Endothelial cell (in vitro differentiated cells): Measurements from ENCODE around the gene RIMBP2. TPM values are rescaled to one million over a fixed set of nuclear protein-coding genes. Genes with fewer than 3 reads are reported as not detected.

Experiments used
- DNase-seq: peaks from one replicate; pipeline ENCODE4 v3.0.0; 2021; ENCODE audit warnings: low spot score
- H3K27ac Mint-ChIP-seq: one replicate; pipeline ENCODE4 v1.8.0; 2021; ENCODE audit warnings: mixed read lengths, inconsistent platforms; ENCODE audit not compliant: unreplicated experiment
- H3K27me3 Mint-ChIP-seq: one replicate; pipeline ENCODE4 v1.8.0; 2021; ENCODE audit warnings: mild to moderate bottlenecking, moderate library complexity, mixed read lengths, inconsistent platforms; ENCODE audit not compliant: unreplicated experiment
- H3K36me3 Mint-ChIP-seq: one replicate; pipeline ENCODE4 v1.8.0; 2021; ENCODE audit warnings: mild to moderate bottlenecking, low read depth, mixed read lengths, inconsistent platforms; ENCODE audit not compliant: unreplicated experiment
- H3K4me1 Mint-ChIP-seq: one replicate; pipeline ENCODE4 v1.8.0; 2021; ENCODE audit warnings: mild to moderate bottlenecking, mixed read lengths, inconsistent platforms; ENCODE audit not compliant: unreplicated experiment
- H3K4me3 Mint-ChIP-seq: one replicate; pipeline ENCODE4 v1.8.0; 2021; ENCODE audit warnings: mild to moderate bottlenecking, mixed read lengths, inconsistent platforms; ENCODE audit not compliant: unreplicated experiment
- H3K9me3 Mint-ChIP-seq: one replicate; pipeline ENCODE4 v1.8.0; 2021; ENCODE audit warnings: mixed read lengths, inconsistent platforms; ENCODE audit not compliant: unreplicated experiment
- total RNA-seq: library from RNA; stranded (reverse); fragmentation: NEBNext Ultra II Directional; extraction: Animal tissue kit (Norgen Biotek cat#: 25700); gene quantifications from one replicate; pipeline ENCODE4 v1.2.1, GENCODE V29; 2021; ENCODE audit not compliant: unreplicated experiment
- TF ChIP-seq, protein P1 (sequence below): fragments of 200-600 bp; sonication (generic); IDR thresholded peaks from one replicate; pipeline ENCODE4 v1.5.0; 2021; ENCODE audit warnings: antibody characterized with exemption; ENCODE audit not compliant: unreplicated experiment

The RIMBP2 gene
- total RNA-seq, 1 donor from 2014 or later: 1.4 TPM

DNA sequence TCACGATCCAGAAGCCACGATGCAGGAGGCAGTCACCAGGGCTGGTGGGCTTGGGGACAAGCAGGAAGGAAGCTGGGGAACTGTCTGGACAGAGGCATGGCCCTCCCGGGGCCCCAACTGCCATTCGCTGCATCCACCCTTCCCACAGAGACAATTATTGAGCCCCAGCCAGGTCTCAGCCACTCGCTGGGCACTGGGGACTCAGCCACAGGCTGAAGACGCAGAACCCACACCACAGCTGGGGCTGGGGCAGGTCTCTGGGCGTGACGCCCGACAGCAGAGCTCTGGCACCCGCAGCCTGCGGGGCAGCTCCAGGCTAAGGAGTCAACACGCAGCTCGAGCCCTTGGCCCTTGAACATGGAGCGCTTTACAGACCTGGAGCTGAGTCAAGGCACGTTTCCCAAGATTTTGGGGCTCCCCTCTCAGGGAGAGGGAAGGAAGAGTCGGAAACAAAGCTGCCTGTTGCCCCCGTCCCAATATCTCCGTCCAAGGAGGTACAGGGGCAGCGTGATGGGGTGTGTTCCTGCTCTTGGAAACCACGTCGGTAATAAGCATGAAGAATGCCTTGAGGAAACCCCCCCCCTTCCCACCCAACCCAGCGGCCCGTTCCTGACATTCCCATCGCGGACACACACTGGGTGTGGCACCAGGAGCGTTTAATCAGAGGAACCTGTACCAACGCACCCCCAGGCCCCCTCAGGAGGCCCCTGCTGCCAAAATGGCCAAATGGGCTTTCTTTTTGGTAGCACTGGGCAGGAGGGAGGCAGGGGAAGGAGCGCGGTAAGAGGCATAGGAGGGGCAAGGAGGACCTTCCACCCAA, 6.7 kb downstream of the RIMBP2 start:
- Mint-ChIP-seq H3K4me1 (no peaks in the 10 kb centered on the region), H3K4me3 (peak overlapping the region; percentile 57), H3K36me3 (peaks cover 17% of the 10 kb centered on the region), H3K27ac (no peak overlapping the region), H3K9me3 (peaks cover 46% of the 10 kb centered on the region), H3K27me3 (peaks cover 24% of the 10 kb centered on the region)
- TF ChIP-seq, protein P1, sequence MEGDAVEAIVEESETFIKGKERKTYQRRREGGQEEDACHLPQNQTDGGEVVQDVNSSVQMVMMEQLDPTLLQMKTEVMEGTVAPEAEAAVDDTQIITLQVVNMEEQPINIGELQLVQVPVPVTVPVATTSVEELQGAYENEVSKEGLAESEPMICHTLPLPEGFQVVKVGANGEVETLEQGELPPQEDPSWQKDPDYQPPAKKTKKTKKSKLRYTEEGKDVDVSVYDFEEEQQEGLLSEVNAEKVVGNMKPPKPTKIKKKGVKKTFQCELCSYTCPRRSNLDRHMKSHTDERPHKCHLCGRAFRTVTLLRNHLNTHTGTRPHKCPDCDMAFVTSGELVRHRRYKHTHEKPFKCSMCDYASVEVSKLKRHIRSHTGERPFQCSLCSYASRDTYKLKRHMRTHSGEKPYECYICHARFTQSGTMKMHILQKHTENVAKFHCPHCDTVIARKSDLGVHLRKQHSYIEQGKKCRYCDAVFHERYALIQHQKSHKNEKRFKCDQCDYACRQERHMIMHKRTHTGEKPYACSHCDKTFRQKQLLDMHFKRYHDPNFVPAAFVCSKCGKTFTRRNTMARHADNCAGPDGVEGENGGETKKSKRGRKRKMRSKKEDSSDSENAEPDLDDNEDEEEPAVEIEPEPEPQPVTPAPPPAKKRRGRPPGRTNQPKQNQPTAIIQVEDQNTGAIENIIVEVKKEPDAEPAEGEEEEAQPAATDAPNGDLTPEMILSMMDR: no peak
- no peak for DNase-seq

GRCh38 chr12:130708648-130709047, 7.5 kb downstream of the RIMBP2 start:
- Mint-ChIP-seq H3K27me3 (peaks cover 22% of the 10 kb centered on the region), H3K4me3 (peak overlapping the region; percentile 57), H3K36me3 (peaks cover 17% of the 10 kb centered on the region), H3K4me1 (no peaks in the 10 kb centered on the region), H3K9me3 (peaks cover 47% of the 10 kb centered on the region), H3K27ac (no peak overlapping the region)
- no peak for DNase-seq
- TF ChIP-seq, protein P1: no peak

GRCh38 chr12:130707571-130707891, 8.6 kb downstream of the RIMBP2 start:
- Mint-ChIP-seq H3K4me1 (no peaks in the 10 kb centered on the region), H3K36me3 (peaks cover 14% of the 10 kb centered on the region), H3K27ac (no peak overlapping the region), H3K9me3 (peaks cover 45% of the 10 kb centered on the region), H3K27me3 (peaks cover 19% of the 10 kb centered on the region), H3K4me3 (peak overlapping the region; percentile 3)
- TF ChIP-seq, protein P1: no peak
- no peak for DNase-seq

GRCh38 chr12:130706885-130707570, 9.1 kb downstream of the RIMBP2 start:
- peaks cover 19% of the 10 kb centered on the region for H3K27me3 Mint-ChIP-seq
- H3K27ac Mint-ChIP-seq: no peak overlapping the region
- peaks cover 43% of the 10 kb centered on the region for H3K9me3 Mint-ChIP-seq
- no peak for DNase-seq
- H3K4me3 Mint-ChIP-seq: no peak overlapping the region
- peaks cover 13% of the 10 kb centered on the region for H3K36me3 Mint-ChIP-seq
- TF ChIP-seq, protein P1: no peak
- no peaks in the 10 kb centered on the region for H3K4me1 Mint-ChIP-seq

GRCh38 chr12:130706311-130706710, 9.8 kb downstream of the RIMBP2 start:
- no peak overlapping the region for H3K27ac Mint-ChIP-seq
- H3K4me3 Mint-ChIP-seq: no peak overlapping the region
- no peaks in the 10 kb centered on the region for H3K4me1 Mint-ChIP-seq
- TF ChIP-seq, protein P1: no peak
- peaks cover 18% of the 10 kb centered on the region for H3K27me3 Mint-ChIP-seq
- H3K36me3 Mint-ChIP-seq: peaks cover 13% of the 10 kb centered on the region
- DNase-seq: no peak
- H3K9me3 Mint-ChIP-seq: peaks cover 36% of the 10 kb centered on the region
